HG02798 (cell line): ENCODE results near the gene KRTAP19-4.
"Not testable (repeated sequence)": the region's sequence is repeated elsewhere in the genome, so short reads cannot be mapped to it uniquely, and the experiment has no call there.

Source experiments
- ATAC-seq: cut with Tn5 transposase; IDR thresholded peaks from one replicate; pipeline ENCODE4 v1.9.1; 2021; ENCODE audit warnings: mild to moderate bottlenecking; ENCODE audit not compliant: unreplicated experiment, poor library complexity

Gene KRTAP19-4

DNA sequence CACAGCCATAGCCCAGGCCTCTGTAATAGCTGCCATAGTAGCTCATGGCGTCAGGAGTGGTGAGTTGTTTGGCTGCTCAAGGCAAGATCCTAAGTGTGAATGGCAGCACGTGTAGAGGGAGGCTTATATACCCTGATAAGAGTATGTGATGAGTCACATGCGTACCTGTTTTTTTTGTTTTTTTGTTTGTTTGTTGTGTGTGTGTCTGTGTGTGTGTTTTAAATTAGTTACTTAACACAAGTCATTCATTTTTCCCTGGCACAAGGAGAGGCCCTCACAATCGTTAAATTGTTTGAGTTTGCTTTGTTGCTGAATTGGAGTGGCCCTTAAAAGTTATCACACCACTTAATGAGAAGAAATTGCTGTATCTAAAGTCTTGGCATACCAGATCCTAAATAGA is at the start of gene KRTAP19-4:
Gene KRTAP19-4 (minus strand): TSS at position 101 of the 400 bp plus-strand sequence. CDS start 55 bp downstream, at position 46.
- ATAC-seq, result no peak

- no peak for ATAC-seq
Measured at GRCh38 chr21:30541764-30542163, 44.8 kb upstream of the KRTAP19-4 start, which contains the start of gene KRTAP19-6. KRTAP19-6 (minus strand) TSS chr21:30541864; CDS start chr21:30541833, 31 bp downstream.

- ATAC-seq, result no peak
Measured at GRCh38 chr21:30518876-30519275, 21.9 kb upstream of the KRTAP19-4 start.

GRCh38 chr21:30515681-30516080 is 18.7 kb upstream of the KRTAP19-4 start:
- no peak for ATAC-seq

GRCh38 chr21:30505621-30506205 is 8.7 kb upstream of the KRTAP19-4 start:
- ATAC-seq, result not testable (repeated sequence)

- no peak for ATAC-seq
Measured at GRCh38 chr21:30502041-30502440, 5.1 kb upstream of the KRTAP19-4 start, which contains the start of gene KRTAP19-5. KRTAP19-5 (minus strand) TSS chr21:30502141; CDS start chr21:30502090, 51 bp downstream.

- ATAC-seq, result no peak
Measured at GRCh38 chr21:30491963-30492428, 5.0 kb downstream of the KRTAP19-4 start, which contains the start of gene KRTAP19-3. KRTAP19-3 (minus strand) TSS chr21:30492013; CDS start chr21:30491957, 56 bp downstream.

GRCh38 chr21:30487336-30487735 is 9.6 kb downstream of the KRTAP19-4 start, which contains the start of gene KRTAP19-2:
KRTAP19-2 (minus strand) TSS chr21:30487436; CDS start chr21:30487348, 88 bp downstream.
- ATAC-seq, result no peak

DNA sequence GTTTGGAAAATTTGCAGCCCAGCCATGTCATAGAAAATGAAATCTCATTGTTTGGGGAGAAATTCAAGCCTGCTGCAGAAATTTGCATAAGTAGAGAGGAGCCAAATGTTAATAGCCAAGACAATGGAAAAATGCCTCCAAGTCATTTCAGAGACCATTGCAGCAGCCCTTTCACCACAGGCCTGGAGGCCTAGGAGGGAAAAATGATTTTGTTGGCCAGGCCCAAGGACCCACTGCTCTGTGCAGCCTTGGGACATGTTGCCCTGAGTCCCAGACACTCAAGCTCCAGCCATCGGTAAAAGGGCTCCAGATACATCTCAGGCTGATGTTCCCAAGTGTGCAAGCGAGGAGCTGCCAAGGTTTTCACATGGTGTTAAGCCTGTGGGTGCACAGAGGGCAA is 10.8 kb downstream of the KRTAP19-4 start:
- no peak for ATAC-seq

GRCh38 chr21:30482130-30482529 is 14.8 kb downstream of the KRTAP19-4 start:
- ATAC-seq, result no peak

DNA sequence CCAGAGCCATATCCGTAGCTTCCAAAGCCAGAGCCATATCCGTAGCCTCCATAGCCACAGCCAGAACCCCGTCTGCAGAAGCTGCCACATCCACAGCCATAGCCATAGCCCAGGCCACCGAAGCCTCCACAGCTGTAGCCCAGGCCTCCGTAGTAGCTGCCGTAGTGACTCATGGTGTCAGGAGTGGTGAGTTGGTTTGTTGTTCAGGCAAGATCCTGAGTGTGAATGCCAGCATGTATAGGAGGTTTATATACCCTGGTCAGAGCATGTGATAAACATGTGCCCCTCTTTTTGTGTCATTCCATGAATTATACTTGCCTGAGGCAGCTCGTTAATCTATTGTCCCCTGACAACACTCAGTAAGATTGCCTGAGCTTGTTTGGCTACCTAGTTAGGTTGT is 16.8 kb downstream of the KRTAP19-4 start, which contains the start of gene KRTAP19-1:
Gene KRTAP19-1 (minus strand): TSS at position 223 of the 400 bp plus-strand sequence. CDS start 50 bp downstream, at position 173.
- ATAC-seq, result no peak

- no peak for ATAC-seq
Measured at GRCh38 chr21:30479259-30479658, 17.7 kb downstream of the KRTAP19-4 start.

DNA sequence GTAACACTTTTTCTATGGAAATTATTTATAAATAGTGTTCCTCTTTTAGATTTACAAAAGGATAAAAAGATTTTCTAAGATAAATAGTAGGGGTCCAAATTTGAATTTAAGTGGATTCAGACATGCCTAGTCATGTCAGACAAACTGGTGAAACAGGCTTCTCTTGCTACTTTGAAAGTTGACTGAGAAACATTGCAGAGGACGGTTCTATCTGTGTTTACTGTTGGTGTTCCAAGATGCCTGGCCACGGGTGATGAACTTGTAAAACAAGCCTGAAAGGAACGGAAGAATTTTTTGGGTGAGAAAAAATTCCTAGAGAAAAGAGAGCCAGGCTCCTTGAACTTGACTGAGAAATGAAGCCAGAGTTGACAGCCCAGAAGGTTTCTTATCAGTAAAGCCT is 19.0 kb downstream of the KRTAP19-4 start:
- no peak for ATAC-seq

- ATAC-seq, result no peak
Measured at GRCh38 chr21:30468900-30469714, 27.9 kb downstream of the KRTAP19-4 start.

GRCh38 chr21:30463713-30464112 is 33.3 kb downstream of the KRTAP19-4 start:
- ATAC-seq, result no peak

GRCh38 chr21:30448514-30448913 is 48.5 kb downstream of the KRTAP19-4 start:
- ATAC-seq, result no peak

DNA sequence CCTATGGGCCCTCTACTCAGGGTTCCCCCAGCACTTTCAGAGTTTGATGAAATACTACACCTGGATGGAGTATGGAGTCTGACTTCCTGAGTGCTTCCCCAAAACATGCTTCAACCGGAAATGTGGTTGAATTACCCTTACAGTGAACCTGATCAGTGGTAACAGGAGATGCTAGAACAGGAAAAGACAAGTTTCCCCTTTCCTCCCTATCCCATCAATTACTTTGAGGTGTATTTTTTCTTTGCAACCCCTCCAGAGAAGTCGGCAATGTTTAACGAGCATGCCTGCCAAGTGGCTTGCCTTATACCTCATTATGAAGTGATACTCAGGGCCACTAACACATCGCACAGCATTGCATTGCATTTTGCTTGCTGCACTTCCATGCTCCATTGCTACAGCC is 49.9 kb downstream of the KRTAP19-4 start:
- ATAC-seq, result no peak
